A549 treated with ZK216348 at 1 μM for 4 hours (cell line): ENCODE results near the gene PRR30. TPM values are rescaled to one million over a fixed set of nuclear protein-coding genes. Genes with fewer than 3 reads are reported as not detected.

ENCODE experiments used
- total RNA-seq: library from RNA; stranded (reverse); fragments of 200-300 nt; extraction: Qiagen RNA extraction; gene quantifications from 5 replicates; pipeline ENCODE4 v1.2.3, GENCODE V29; 2022; ENCODE audit warnings: low read depth

The PRR30 gene
- not detected in 5 replicates for total RNA-seq

GRCh38 chr2:27139310-27139709 lies at the start of gene PRR30:
PRR30 (minus strand) TSS chr2:27139410; CDS start chr2:27138329, 1,081 bp downstream.

GRCh38 chr2:27148801-27149439 lies 9.7 kb upstream of the PRR30 start, which contains the start of gene TCF23:
TCF23 (plus strand) TSS chr2:27149004; CDS start chr2:27149134, 130 bp downstream.

GRCh38 chr2:27133905-27134780 lies 5.1 kb downstream of the PRR30 start, which contains the start of gene PREB:
PREB (minus strand) TSS chr2:27134636; CDS start chr2:27134421, 215 bp downstream.

GRCh38 chr2:27123302-27124150 lies 15.7 kb downstream of the PRR30 start, which contains the start of gene ABHD1:
ABHD1 (plus strand) TSS chr2:27123815; CDS start chr2:27123949, 134 bp downstream.

GRCh38 chr2:27118525-27119329 lies 20.5 kb downstream of the PRR30 start, which contains the start of gene CGREF1:
CGREF1 (minus strand) TSS chr2:27119128; CDS start chr2:27104366, 14,762 bp downstream.

Other genes starting within 250 kb of the PRR30 start
- 9.2 to 13.6 TPM (median 12.7 TPM) in 5 replicates for gene MAPRE3, start 168.8 kb downstream of the PRR30 start, total RNA-seq
- 46.6 to 74.4 TPM (median 72.8 TPM) in 5 replicates for gene TMEM214, start 106.4 kb downstream of the PRR30 start, total RNA-seq
- gene AGBL5, start 87.7 kb downstream of the PRR30 start, total RNA-seq: 23.4 to 35.7 TPM (median 31.9 TPM) in 5 replicates
- gene OST4, start 67.8 kb downstream of the PRR30 start, total RNA-seq: 550 to 647 TPM (median 575 TPM) in 5 replicates
- 0.34 to 0.64 TPM (median 0.43 TPM) in 5 replicates for gene EMILIN1, start 60.8 kb downstream of the PRR30 start, total RNA-seq
- gene KHK, start 52.6 kb downstream of the PRR30 start, total RNA-seq: 7.5 to 10.4 TPM (median 9.1 TPM) in 5 replicates
- 5.3 to 8.5 TPM (median 7.8 TPM) in 5 replicates for gene CGREF1, start 20.3 kb downstream of the PRR30 start, total RNA-seq
- gene ABHD1, start 15.6 kb downstream of the PRR30 start, total RNA-seq: 0.87 to 2.4 TPM (median 1.3 TPM) in 5 replicates
- gene PREB, start 4.8 kb downstream of the PRR30 start, total RNA-seq: 38.6 to 67.3 TPM (median 64.4 TPM) in 5 replicates
- gene TCF23, start 9.6 kb upstream of the PRR30 start, total RNA-seq: not detected in 5 replicates
- gene ATRAID, start 72.6 kb upstream of the PRR30 start, total RNA-seq: 204 to 216 TPM (median 209 TPM) in 5 replicates
- 52.3 to 74.6 TPM (median 73.0 TPM) in 5 replicates for gene SLC5A6, start 72.9 kb upstream of the PRR30 start, total RNA-seq
- gene CAD, start 78.0 kb upstream of the PRR30 start, total RNA-seq: 38.9 to 70.4 TPM (median 69.8 TPM) in 5 replicates
- 1.9 to 4.2 TPM (median 3.6 TPM) in 5 replicates for gene SLC30A3, start 123.6 kb upstream of the PRR30 start, total RNA-seq
- not detected in 5 replicates for gene DNAJC5G, start 136.0 kb upstream of the PRR30 start, total RNA-seq
- 0.40 to 0.73 TPM (median 0.57 TPM) in 5 replicates for gene TRIM54, start 143.0 kb upstream of the PRR30 start, total RNA-seq
- 1.3 to 2.5 TPM (median 1.6 TPM) in 5 replicates for gene UCN, start 169.0 kb upstream of the PRR30 start, total RNA-seq
- gene MPV17, start 183.7 kb upstream of the PRR30 start, total RNA-seq: 69.5 to 99.3 TPM (median 89.0 TPM) in 5 replicates
- gene GTF3C2, start 217.4 kb upstream of the PRR30 start, total RNA-seq: 57.1 to 70.8 TPM (median 62.9 TPM) in 5 replicates
- gene EIF2B4, start 230.9 kb upstream of the PRR30 start, total RNA-seq: 54.9 to 66.2 TPM (median 62.1 TPM) in 5 replicates
- 123 to 145 TPM (median 138 TPM) in 5 replicates for gene SNX17, start 231.2 kb upstream of the PRR30 start, total RNA-seq
- gene ZNF513, start 241.3 kb upstream of the PRR30 start, total RNA-seq: 6.2 to 14.6 TPM (median 14.5 TPM) in 5 replicates